ENCODE measurements around the gene MICAL2. TPM values are rescaled to one million over a fixed set of nuclear protein-coding genes. Genes with fewer than 3 reads are reported as not detected.

The MICAL2 gene
- total RNA-seq, 1 donor from 2014 or later = 21.7 TPM

GRCh38 chr11:12085371-12086251 is 24.8 kb upstream of the MICAL2 start:
- Mint-ChIP-seq H3K4me1 (ENCODE audit: unreplicated experiment) (peaks cover 41% of the 10 kb centered on the region), H3K9me3 (ENCODE audit: unreplicated experiment) (no peaks in the 10 kb centered on the region), H3K27me3 (ENCODE audit: unreplicated experiment) (no peaks in the 10 kb centered on the region), H3K4me3 (ENCODE audit: unreplicated experiment) (no peak overlapping the region), H3K27ac (ENCODE audit: unreplicated experiment) (no peak overlapping the region), H3K36me3 (ENCODE audit: low read depth, unreplicated experiment) (no peaks in the 10 kb centered on the region)
- TF ChIP-seq, protein P1, sequence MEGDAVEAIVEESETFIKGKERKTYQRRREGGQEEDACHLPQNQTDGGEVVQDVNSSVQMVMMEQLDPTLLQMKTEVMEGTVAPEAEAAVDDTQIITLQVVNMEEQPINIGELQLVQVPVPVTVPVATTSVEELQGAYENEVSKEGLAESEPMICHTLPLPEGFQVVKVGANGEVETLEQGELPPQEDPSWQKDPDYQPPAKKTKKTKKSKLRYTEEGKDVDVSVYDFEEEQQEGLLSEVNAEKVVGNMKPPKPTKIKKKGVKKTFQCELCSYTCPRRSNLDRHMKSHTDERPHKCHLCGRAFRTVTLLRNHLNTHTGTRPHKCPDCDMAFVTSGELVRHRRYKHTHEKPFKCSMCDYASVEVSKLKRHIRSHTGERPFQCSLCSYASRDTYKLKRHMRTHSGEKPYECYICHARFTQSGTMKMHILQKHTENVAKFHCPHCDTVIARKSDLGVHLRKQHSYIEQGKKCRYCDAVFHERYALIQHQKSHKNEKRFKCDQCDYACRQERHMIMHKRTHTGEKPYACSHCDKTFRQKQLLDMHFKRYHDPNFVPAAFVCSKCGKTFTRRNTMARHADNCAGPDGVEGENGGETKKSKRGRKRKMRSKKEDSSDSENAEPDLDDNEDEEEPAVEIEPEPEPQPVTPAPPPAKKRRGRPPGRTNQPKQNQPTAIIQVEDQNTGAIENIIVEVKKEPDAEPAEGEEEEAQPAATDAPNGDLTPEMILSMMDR (IDR thresholded peaks at IDR 0.05; ENCODE audit: unreplicated experiment) = no peak
- no peak for DNase-seq (ENCODE audit: low spot score)

DNA sequence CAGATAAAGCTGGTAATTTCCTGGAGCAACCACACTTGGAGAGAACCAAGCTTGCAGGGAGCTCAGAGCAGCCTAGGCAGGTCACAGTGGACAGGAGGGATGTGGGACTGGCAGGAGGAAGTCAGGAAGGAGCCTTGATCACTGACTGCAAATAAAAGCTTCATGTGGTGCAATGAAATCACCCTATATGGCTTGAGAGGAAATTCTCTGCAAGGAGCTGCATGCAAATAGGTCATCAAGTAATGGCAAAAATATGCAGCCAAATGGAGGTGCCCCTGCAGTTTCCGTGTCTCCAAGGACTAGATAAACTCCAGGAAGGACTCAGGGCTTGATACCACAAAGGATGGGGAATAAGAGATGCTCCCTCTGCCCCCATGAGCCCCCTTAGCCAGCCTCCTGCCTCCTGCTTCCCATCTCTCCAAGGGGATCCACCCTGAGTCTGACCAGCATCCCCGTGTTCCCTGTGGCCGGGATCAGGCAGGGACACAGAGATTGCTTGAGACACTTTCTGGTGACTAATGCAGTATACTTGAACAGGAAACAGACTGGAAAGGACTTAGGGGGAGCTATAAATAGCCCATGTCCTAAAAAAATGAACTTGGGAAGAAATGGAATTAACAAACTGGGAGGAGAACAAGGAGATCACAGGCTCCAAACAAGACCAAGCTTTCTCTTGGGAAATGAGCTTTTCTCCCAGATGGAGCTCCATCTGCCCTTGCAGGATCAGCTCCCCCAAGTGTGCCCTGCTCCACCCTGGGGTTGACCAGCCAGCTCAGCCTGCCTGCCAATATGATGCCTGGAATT is 23.9 kb upstream of the MICAL2 start:
- Mint-ChIP-seq H3K27ac (ENCODE audit: unreplicated experiment) (no peak overlapping the region), H3K27me3 (ENCODE audit: unreplicated experiment) (no peaks in the 10 kb centered on the region), H3K4me3 (ENCODE audit: unreplicated experiment) (no peak overlapping the region), H3K9me3 (ENCODE audit: unreplicated experiment) (no peaks in the 10 kb centered on the region), H3K4me1 (ENCODE audit: unreplicated experiment) (peaks cover 43% of the 10 kb centered on the region), H3K36me3 (ENCODE audit: low read depth, unreplicated experiment) (no peaks in the 10 kb centered on the region)
- TF ChIP-seq, protein P1 (IDR thresholded peaks at IDR 0.05; ENCODE audit: unreplicated experiment) = no peak
- DNase-seq (ENCODE audit: low spot score) = no peak

GRCh38 chr11:12087075-12088004 is 23.1 kb upstream of the MICAL2 start:
- H3K27ac Mint-ChIP-seq (ENCODE audit: unreplicated experiment) = no peak overlapping the region
- no peaks in the 10 kb centered on the region for H3K9me3 Mint-ChIP-seq (ENCODE audit: unreplicated experiment)
- H3K36me3 Mint-ChIP-seq (ENCODE audit: low read depth, unreplicated experiment) = no peaks in the 10 kb centered on the region
- DNase-seq (ENCODE audit: low spot score) = no peak
- no peak overlapping the region for H3K4me3 Mint-ChIP-seq (ENCODE audit: unreplicated experiment)
- TF ChIP-seq, protein P1 (IDR thresholded peaks at IDR 0.05; ENCODE audit: unreplicated experiment) = no peak
- peaks cover 50% of the 10 kb centered on the region for H3K4me1 Mint-ChIP-seq (ENCODE audit: unreplicated experiment)
- peaks cover 5% of the 10 kb centered on the region for H3K27me3 Mint-ChIP-seq (ENCODE audit: unreplicated experiment)

GRCh38 chr11:12088047-12088481 is 22.3 kb upstream of the MICAL2 start:
- H3K27me3 Mint-ChIP-seq (ENCODE audit: unreplicated experiment) = peaks cover 5% of the 10 kb centered on the region
- no peak for DNase-seq (ENCODE audit: low spot score)
- no peak overlapping the region for H3K27ac Mint-ChIP-seq (ENCODE audit: unreplicated experiment)
- no peaks in the 10 kb centered on the region for H3K9me3 Mint-ChIP-seq (ENCODE audit: unreplicated experiment)
- TF ChIP-seq, protein P1 (IDR thresholded peaks at IDR 0.05; ENCODE audit: unreplicated experiment) = no peak
- no peaks in the 10 kb centered on the region for H3K36me3 Mint-ChIP-seq (ENCODE audit: low read depth, unreplicated experiment)
- peaks cover 58% of the 10 kb centered on the region for H3K4me1 Mint-ChIP-seq (ENCODE audit: unreplicated experiment)
- no peak overlapping the region for H3K4me3 Mint-ChIP-seq (ENCODE audit: unreplicated experiment)
